GM19395 (cell line): ENCODE results near the gene CCDC192.
A peak's percentile ranks its signal among the peaks of the same experiment; 100 is the strongest.
"Not testable (repeated sequence)": the region's sequence is repeated elsewhere in the genome, so short reads cannot be mapped to it uniquely, and the experiment has no call there.

ENCODE experiments used
- ATAC-seq: cut with Tn5 transposase; IDR thresholded peaks from one replicate; pipeline ENCODE4 v1.9.1; 2021; ENCODE audit warnings: mild to moderate bottlenecking, moderate library complexity; ENCODE audit not compliant: unreplicated experiment

Gene CCDC192

DNA sequence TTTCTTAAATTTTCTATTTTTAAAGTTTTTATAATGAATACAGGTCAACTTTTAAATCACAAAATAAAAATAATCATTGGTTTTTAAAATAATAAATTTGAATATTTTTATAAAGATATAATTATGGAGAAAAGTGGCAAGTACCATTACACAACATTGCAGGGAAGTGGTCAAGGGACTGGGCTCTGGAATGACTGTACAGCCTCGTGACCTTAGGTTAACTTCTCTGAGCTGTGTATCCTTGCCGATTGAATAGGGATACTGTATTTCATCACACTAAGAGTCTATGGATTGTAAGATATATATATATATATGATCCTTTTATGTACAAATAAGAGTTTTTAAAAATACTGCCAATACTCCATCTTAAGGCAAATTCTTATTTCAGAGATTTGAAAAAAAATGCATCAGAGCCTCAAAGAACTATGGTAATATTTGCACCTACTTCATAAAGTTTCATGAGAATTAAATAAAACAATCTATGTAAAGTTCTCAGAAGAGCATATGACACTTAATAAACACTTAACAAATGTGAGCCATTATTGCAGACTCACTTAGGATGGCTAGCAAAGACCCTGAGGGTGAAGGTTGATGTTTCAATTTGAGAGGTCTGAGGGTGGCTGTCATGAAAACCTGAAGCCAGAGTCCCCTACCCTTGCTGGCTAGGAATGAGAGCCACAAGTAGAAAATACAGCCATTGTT, 136.5 kb downstream of the CCDC192 start:
- ATAC-seq, result peak; percentile 52

DNA sequence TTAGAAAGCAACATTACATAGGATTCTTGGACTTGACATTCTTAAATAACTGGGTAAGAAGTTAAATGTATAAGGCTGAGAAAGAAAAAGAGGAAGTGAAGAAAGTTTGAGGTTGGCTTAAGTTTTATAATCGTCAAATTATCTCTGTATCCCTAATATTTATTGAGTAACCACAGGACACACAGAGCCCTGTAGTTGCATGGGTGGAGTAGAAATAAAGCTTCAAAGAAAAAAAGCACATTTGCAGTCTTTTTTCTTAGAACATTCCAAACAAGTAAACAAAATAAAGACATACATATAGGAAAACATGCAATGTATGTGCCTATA, 137.0 kb downstream of the CCDC192 start:
- peak; percentile 76 for ATAC-seq

DNA sequence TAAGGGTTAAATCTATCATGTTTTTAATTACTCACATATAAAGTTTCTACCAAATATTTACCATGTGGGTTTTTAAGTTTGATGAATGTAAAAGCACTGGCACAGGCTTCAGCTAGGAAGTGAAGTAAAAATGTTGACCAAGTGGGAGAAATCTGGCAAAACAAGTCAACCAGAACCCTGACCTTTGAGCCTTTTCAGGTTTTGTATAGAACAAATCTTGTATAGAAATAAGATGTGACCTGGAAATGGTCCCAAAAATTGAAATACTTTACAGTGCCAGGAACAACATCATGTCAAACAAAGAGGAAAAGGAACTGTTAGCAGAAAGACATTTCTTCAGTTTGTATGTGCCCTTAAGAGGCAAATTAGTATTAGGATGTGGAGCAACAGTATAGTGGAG, 137.6 kb downstream of the CCDC192 start:
- ATAC-seq, result no peak

DNA sequence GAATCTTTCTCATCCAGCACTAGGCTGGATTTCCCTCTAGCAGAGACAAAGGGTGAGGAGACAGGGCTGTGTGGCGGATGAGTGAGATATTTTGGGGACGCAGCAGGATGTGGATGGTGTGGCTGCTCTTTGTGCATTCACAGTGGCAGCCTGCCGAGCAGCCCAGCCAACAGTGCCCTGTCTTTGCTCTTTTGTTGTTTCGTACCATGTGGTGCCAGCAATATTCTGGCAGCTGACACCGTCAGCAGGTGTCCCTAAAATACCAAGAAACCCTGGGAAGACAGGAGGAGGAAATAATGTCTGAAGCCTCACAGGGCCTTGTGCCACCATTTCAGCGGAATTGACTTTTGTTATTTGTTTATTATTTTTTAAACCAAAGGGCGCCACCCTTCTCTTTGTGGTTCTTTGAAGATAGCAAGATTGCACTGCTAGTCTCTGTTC, 141.4 kb downstream of the CCDC192 start:
- no peak for ATAC-seq

DNA sequence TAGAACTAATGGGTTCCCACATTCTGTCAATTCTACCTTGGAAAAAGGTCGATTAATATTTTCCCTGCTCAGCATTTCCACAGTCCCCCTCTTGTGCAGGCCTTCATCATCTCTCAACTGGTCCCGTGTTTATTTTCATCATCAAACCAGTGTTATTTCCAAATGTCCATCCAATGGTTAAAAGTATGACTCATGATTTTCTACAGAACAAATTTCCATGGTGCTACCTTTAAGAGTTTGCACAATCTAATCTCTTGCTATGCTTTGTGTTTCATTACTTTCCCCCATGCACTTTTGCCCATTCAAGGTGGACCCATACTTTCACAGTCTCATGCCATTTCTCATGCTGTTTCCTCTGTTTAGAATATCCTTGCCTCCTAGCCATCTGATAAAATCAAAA, 143.7 kb downstream of the CCDC192 start:
- no peak for ATAC-seq

DNA sequence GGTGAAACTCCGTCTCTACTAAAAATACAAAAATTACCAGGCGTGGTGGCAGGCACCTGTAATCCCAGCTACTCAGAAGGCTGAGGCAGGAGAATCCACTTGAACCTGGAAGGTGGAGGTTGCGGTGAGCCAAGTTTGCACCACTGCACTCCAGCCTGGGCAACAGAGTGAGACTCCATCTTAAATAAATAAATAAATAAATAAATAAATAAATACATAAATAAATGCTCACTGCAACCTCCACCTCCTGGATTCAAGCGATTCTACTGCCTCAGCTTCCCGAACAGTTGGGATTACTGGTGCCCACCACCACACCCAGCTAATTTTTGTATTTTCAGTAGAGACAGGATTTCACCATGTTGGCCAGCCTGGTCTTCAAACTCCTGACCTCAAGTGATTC, 144.4 kb downstream of the CCDC192 start:
- not testable (repeated sequence) for ATAC-seq

DNA sequence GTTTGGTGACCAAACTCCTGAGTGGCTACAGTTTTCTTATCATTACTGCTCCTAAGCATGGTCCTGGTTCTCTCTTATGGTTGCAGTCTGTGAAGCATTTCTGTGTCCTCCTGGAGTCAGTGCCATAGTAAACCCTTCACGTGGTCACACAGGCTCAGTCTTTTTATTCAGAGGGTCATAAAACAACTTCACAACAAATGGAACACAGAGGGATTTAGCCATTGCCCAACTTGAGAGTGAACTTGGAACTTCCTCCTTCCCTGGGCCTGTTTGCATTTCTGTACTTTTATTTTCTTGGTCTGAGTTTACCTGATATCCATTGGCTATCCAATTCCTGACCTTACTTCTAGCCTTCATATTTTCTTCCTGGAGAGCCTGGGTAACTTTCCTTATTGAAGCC, 144.9 kb downstream of the CCDC192 start:
- ATAC-seq, result no peak

DNA sequence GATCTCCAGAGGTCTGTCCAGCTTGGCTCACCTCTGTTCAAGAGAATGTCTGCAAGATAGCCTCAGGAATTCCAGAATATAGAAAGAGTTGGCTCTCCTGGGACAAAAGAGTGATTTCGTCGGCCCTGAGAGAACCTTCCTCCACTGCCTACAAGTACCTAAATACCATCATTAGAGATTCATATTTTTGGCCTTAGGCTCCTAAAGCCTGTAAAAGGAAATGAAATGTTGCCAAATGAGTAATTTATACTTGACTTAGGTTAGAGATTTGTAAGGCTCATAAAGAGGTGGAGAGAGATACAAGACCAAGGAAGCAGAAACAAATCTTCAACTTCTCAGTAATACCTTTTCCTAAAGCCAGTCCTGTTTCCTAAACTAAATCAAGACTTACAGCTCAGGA, 146.2 kb downstream of the CCDC192 start:
- no peak for ATAC-seq

DNA sequence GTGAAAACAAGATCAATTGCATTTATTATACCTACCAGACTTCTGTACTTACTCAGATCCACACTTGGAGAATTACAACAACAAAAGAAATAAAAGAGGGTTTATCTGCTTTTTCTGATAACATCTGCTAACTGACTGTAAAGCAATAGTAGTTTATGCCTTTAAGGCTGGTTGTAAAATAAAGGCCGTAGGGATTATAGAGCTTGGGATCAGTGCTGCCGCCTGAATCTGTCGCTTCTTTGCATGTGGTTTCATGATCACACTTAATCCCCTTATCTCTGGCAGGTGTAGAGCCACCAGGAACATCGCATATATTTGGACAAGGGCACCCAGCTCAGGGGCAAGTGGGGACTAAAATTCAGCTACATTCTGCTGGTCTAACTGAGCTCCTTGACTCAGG, 146.7 kb downstream of the CCDC192 start:
- no peak for ATAC-seq

DNA sequence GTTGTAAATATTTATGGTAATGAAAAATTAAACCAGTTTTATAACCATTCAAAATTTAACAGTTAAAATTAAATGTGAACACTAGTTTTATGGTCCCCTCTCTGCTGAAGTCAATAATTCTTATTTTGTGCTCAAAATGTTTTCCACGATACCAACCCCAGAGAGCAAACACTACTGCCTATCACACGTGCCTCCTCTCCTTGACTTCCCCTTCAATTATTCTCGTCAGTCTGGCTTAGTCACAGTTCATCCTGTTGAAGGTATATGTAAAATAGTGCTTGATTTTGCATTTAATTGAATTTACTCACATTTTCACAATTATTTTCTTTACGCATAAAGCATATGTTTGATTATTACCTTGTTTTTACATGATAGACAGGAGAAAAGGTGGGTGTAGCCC, 148.8 kb downstream of the CCDC192 start:
- ATAC-seq, result no peak

DNA sequence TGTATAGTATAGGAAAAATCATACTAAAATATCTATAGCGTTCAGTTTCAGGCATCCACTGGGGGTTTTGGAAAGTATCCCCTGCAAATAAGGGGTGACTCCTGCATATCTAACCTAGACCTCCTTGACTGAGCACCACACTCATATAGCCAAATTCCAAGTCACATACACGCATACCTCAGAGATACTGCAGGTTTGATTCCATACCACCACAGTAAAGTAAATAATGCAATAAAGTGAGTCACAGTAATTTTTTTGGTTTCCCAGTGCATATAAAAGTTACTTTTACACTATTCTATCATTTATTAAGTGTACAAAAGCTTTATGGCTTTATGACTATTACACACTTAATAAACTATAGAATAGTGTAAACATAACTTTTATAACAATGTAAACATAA, 151.3 kb downstream of the CCDC192 start:
- ATAC-seq, result no peak

DNA sequence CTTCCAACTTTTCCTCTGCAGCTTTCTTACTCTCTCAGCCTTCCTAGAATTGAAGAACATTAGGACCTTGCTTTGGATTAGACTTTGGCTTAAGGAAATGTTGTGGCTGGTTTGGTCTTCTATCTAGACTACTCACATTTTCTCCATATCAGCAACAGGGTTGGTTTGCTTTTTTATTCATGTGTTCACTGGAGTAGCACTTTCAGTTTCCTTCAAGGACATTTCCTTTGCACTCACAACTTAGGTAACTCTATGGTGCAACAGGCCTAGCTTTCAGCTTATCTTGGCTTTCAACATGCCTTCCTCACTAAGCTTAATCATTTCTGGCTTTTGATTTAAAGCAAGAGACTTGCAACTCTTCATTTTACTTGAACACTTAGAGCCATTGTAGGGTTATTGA, 153.1 kb downstream of the CCDC192 start:
- peak; percentile 80 for ATAC-seq

DNA sequence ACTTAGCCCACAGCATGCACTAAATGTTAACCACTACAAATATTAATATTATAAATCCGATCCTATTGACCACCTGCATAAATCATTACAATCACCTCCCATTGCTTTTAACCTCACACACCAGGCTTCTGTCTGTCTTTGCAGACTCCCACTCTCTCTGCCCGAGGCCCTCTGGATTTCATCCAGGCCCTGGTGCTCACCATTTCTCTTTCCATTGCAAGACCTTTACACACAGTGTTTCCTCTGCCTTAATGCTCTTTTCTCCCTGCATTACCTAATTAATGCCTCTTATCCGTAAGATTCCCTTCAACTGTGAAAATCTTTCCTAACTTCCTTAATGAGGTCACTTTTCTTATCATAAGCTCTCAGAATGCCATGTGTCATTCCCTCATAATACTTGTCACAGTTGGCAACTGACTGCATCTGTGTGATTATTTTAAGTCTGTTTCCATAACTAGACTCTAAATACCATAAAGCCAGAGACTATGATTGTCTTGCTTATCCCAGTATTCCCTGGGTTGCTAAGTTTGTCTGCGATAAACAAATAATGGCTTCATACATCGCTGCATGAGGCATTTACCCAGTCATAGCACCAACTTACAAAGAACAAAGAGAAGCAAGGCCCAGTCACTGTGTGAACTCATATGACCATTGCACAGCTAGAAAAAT, 155.1 kb downstream of the CCDC192 start:
- no peak for ATAC-seq

DNA sequence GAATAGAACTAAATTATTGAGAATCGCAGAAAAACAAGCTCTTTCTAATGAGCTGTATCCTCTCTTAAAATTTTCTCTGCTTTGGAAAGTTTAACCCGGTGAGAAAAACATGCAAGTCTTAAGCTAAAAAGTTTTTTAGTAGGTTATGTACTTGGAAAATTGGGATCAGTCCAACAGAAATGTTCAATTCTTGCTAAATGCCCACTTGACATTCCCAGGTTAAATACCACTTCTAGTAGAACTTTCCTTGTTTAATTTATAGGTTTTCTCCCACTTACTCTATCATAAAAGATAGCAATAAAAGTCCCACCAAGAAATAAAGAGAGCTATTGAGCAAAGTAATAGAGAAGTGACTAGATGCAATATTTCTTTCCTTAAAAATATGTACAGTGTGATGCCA, 157.1 kb downstream of the CCDC192 start:
- no peak for ATAC-seq

DNA sequence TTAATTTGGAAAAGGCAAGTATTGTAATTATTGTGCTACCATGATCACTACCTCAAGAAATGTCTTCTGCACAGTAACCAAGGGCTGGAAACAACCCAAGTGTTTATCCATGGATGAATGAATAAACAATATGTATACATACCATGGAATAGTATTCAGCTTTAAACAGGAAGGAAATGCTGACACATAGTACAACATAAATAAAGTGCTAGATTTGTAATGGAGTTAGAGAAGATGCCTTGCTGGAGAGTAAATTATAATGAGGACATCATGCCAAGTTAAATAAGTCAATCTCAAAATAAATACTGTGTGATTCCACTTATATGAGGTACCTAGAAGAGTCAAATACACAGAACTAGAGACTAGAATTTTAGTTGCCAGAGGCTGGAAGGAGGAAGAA, 160.0 kb downstream of the CCDC192 start:
- ATAC-seq, result no peak

DNA sequence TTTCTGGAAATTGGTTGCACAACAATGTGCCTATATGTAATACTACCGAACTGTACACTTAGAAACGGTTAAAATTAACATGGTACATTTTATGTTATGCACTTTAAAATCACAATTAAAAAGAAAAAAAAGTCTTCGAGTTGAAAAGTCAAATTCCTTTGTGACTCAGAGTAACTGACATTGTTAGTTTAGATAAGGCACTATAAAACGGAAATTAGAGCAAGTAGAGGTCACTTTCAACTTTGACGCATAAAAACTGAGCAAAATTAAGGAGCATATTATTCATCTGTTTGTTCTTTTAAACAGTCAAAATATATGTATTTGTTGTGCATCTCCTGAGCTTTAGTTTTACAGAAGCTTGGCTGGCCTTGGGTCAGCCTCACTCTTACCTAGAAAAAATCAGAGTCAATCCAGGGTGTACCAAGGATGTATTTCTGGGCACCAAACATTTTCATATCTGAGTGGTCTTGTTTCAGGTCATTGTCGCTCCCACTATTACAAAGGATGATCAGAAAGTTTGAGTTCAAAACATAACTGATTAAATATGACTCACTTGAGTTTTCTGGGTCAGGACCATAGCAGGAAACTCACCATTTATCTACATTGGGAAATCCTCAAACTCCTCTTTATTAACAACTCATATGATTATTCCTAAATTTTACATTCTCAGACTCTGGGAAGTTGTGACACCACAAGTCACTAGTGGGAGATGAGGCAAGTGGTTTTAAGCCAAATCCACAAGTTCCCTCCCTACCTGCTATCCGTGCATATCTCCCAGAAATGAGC, 160.6 kb downstream of the CCDC192 start:
- no peak for ATAC-seq

DNA sequence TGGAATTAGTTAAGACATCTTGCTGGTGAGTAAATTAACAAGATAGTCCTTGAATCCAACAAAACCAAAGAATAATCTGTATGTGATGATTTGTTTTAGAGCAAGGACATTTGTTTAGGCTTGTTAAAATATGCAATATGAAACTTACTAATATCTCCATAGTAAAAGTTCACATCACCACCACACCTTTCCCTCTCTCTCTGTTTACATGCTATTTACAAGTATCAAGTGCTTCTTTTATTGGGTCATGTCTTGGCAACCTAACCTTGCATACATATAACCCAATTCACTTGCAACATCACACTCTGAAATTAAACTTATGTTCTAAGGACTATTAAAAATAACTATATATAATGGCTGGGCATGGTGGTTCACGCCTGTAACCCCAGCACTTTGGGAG, 161.3 kb downstream of the CCDC192 start:
- no peak for ATAC-seq

DNA sequence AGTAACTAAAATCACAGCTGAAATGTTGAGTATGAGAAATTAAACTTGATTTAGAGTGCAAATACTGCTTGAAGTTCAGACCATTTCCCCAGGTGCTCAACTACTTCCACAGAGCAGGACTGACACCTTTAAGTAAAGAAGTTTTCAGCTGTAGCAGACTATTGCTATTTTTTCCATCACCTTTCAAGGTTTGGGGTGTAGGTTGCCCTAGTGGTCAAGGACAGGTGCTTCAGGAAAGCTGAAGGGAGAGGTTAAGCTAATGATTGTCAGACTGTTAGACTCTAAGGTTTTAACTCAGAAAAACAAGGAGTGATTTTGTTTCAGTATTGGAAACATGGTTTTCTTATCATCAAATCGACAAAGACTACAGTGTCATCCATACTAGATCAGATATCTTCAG, 162.1 kb downstream of the CCDC192 start:
- no peak for ATAC-seq

DNA sequence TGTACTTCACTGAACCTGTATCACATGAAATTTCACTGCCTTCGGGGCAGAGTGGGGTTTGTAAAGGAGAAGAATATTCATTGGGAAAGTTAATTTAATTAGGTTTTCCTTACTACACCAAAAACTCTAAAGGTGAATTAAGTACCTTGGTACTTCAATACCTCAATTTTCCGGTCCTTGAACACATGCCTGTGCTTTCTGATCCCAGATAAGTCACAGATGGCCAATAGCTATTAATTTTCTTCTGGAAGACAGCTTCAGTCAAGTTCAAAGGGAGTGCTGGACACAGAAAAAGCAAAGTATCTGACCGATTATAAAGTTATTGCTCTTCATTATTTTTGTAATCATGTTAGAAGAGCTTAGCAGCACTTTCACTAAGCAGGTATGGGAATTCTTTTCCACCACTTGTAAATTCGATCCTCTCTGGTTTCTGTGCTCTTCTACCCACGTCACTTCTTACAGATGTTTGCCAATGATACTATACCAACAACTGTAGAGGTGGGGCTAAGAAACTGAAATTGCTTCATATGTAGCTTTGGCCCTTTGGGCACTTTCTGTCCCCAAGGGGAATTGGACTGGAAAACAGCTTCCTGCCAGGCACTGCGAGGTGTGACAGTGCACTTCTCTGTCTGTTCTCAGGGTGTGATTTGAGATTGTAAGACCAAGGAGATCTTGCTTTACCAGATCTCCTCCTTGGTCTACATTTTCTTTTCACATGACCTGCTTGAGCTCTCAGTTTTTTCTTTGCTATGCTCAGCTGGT, 164.0 kb downstream of the CCDC192 start:
- peak; percentile 66 for ATAC-seq

DNA sequence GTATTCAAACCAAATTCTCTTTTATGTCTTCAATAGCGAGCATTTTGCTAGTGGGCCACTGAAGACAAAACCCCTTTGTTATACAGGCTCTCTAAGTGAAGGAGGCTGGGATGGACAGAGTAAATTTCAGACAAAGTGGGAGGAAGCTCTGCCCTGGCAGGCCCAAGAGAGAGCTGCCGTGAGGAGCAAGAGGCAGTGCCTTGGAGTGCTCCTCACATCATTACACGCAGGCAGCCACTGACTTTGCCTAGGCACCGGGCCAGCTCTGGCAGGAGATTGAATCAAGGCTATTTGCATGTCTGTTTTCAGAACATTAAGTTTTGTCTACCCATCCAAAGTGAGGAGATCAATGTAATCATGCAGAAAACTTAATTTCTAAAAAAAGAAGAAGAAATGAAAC, 167.7 kb downstream of the CCDC192 start:
- ATAC-seq, result no peak

DNA sequence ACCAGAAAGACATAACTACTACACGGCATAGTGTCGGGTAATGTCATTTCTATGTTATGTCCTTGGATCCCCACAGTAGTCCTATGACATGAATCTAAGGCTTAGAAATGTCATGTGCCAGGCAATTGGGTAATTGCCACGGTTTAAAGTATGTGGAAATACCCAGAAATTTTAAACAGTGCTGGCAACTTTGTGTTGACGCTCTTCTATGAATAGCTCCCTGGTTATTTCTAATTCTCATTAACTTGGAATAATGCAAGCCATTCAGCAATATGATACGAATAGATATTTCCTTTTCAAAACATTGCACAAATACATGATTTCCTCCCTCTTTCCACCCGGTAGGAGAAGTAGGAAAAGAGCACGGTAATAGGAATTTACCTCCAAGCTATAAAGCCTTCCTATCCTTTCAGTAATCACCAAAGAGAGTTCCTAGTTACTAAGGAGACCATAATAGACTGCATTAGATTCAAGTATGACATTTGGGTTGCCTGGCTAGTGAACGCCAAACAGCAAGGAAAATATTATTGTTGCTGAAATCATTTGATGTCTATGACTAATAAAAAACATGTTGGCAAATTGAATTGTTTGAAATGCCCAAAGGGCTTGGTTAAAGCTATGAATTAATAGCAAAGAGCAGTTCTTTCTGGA, 168.4 kb downstream of the CCDC192 start:
- ATAC-seq, result no peak
